ELF-1 (cell line): Measurements from ENCODE around the gene RNU1-3.
"Not testable (repeated sequence)": the region's sequence is repeated elsewhere in the genome, so short reads cannot be mapped to it uniquely, and the experiment has no call there.

ENCODE experiments used
- DNase-seq: peaks from one replicate; pipeline ENCODE4 v3.0.0-alpha.2; 2016; ENCODE audit warnings: low read depth, low spot score

Gene RNU1-3

GRCh38 chr1:16639091-16640031 is 27.4 kb downstream of the RNU1-3 start:
- peak; percentile 37 for DNase-seq

DNA sequence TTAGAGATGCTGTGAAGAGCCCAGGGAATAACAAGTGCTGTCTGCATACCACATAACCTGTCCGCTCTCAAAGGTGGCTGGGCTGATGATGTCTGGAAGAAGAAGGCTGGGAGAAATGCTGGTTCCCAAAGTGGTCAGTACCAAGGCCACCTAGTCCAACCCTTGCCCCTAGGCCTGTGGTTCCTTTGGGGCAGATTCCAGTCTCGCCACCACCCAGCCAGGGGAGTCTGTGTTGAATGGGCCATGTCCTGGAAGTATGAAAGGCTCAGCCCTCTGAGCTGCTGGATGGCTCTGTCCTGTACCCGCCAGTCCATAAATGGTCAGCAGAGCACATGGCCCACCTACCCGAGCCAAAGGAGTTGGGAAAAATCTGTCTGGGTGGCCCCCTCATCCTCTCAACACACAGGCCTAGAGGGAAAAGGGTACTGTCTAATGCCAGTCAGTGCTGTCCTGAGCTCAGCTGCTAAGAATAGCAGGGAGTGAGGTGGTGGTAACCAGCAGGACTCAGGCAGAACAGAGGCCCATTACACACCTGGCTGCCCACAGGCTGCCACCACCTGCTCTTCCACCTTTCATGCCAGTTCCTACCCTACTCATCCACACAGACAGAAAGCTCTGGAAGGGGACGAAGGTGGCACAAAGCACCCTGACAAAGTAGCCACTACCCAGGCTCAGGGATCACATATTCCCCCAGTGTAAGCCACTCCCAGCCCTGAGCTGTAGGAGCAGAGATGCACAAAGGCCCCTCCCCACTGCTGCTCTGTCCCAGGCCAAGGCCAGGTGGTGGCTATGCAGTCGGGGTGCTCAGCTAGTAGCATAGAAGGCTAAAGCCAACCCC is 28.6 kb downstream of the RNU1-3 start:
- DNase-seq, result not testable (repeated sequence)

DNA sequence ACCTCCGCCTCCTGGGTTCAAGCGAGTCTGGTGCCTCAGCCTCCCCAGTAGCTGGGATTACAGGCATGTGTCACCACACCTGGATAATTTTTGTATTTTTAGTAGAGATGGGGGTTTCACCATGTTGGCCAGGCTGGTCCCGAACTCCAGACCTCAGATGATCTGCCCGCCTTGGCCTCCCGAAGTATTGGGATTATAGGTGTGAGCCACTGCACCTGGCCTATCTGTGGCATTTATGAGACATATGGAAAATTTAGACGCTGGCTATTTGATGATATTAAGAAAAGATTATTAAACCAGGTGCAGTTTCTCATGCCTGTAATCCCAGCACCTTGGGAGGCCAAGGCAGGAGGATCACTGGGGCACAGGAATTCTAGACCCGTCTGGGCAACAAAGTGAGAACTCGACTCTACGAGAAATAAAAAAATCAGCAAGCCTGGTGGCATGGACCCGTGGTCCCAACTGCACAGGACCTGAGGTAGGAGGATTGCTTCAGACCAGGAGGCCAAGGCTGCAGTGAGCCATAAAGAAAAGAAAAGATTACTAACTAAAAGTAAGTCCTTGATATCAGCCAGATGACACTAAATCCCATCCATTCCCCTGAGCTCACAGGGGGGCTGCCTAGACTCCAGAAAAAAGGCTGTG is 30.1 kb downstream of the RNU1-3 start:
- DNase-seq, result not testable (repeated sequence)

DNA sequence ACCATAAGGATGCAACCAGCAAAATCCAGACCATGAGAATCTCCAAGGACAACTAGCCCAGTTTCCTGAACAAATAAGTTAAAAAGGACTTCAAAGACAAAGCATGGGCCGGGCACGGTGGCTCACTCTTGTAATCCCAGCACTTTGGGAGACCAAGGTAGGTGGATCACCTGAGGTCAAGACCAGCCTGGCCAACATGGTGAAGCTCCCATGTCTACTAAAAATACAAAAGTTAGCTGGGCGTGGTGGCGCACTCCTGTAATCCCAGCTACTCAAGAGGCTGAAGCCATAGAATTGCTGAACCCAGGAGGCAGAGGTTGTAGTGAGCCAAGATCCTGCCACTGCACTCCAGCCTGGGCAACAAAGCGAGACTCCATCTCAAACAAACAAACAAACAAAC is 30.8 kb downstream of the RNU1-3 start:
- not testable (repeated sequence) for DNase-seq

GRCh38 chr1:16633540-16634282 is 33.0 kb downstream of the RNU1-3 start:
- DNase-seq, result not testable (repeated sequence)

DNA sequence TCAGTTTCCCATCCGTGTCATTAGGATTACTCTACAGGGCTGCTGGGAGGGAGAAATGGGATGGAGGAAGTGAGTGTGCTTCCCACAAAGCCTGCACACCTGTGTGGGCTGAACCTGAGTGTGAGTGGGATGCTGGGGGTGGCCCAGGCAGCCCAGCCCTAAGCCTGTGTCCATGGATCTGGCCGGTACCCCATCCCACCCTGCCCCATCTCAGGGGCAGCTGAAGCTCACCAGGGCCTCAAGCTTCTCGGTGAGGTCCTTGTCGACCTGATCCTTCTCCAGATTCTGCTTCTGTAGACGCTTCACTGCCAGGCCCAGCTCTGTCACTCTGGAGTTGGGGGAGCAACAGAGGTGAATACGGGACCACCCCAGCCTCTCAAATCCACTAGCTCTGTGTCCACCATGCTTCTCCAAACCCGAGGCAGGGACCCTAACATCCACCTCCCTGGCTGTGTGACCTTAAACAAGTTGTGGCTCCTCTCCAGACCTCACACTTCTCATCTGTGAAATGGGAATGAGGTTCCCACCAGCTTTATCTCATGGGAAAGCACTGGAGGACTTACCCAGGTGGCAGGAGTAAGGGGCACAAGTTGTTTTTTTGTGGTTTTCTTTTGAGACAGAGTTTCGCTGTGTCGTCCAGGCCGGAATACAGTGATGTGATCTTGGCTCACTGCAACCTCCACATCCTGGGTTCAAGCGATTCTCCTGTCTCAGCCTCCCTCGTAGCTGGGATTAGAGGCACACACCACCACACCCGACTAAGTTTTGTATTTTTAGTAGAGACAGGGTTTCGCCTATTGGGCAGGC is 34.5 kb downstream of the RNU1-3 start:
- not testable (repeated sequence) for DNase-seq

DNA sequence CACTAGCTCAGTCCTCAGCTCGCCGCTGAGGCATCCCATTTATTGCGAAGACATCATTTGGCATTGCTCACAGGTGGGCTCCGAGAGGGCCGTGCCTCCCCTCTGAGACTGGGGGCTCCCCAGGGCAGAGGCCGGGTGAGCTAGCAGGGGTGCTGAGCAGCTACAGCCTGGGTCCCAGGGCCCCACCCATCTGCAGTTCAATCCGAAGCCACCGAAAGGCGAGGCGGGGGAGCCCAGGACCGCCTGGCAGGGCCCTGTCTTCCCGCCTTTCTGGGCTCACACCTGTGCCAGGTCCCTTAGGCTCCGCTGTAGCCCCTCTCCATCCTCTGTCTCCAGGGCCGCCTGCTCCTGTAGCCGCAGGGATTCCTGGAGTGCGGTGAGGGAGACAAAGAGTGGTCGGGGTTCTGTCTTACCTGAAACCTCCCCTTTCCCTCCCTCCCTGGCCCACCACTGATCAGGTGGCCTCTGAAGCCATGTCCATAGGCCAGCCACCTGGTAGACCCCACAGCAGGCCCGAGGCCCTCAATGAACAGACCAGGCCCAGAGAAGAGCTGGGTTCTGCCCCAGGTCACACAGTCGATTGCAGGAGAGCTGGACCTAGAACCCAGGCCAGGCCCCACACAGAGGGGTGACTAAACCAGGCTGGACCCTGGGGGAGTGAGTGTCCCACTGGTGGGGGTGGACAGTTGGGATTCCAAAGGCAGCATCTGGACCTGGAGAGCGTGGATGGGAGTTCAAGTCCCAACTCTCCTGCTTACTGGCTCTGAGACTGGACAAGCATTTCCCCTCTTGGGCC is 35.3 kb downstream of the RNU1-3 start:
- DNase-seq, result no peak

- no peak for DNase-seq
Measured at GRCh38 chr1:16630661-16631247, 36.0 kb downstream of the RNU1-3 start.

DNA sequence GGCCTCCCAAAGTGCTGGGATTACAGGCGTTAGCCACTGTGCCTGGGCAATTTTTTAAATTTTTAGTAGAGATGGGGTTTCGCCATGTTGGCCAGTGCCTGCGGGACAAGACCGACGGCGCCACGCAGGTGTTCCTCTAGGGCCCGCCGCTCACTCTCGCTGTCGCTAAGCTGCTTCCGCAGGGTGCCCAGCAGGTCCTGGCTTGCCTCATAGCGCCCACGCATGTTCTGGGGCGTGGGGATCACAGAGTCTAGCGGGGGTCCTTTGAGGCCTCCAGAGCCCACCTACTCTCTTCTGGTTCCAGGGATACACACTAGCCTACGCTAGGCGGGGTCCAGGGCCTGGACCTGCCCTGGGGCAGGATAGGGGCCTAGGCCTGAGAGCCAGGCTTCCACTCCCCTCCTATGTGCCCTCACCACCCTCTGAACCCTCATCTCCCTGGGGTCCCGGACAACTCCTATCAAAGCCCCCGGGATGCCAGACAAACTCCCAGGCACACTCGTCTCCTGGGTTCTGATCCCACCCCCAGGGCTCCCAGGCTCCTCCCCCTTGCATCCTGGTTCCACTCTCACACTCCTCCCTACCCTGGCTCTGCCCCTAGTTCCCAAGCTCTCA is 36.7 kb downstream of the RNU1-3 start:
- DNase-seq, result not testable (repeated sequence)

GRCh38 chr1:16628361-16629111 is 38.2 kb downstream of the RNU1-3 start:
- no peak for DNase-seq

DNA sequence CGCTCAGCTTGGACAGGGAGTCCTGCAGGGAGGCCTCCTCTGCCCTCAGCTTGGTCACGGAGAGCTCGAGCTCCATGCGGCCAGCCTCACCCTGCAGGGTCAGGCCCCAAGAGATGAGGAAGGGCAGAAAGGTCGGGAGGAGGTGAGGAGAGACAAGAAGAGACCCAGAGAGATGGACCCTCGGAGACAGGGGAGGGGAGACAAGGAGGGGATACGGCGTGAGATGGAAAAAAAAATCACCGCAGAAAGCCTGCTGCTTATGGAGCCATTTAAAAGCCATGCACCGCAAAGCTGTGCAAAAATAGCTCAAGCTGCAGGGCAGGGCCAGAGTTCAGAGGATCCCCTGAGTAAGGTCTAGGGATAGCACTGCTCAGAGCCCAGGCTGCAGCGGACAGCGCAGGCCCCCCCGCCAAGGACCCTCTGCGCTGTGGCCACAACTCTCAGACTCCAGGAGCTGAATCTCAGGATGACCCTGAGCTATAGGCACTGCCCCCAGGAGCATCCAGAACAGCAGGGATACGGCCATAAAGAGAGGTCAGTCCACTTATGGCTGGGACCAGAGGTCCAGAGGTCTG is 40.3 kb downstream of the RNU1-3 start:
- not testable (repeated sequence) for DNase-seq

- no peak for DNase-seq
Measured at GRCh38 chr1:16625497-16626408, 41.0 kb downstream of the RNU1-3 start.

- not testable (repeated sequence) for DNase-seq
Measured at GRCh38 chr1:16623812-16624719, 42.7 kb downstream of the RNU1-3 start.

DNA sequence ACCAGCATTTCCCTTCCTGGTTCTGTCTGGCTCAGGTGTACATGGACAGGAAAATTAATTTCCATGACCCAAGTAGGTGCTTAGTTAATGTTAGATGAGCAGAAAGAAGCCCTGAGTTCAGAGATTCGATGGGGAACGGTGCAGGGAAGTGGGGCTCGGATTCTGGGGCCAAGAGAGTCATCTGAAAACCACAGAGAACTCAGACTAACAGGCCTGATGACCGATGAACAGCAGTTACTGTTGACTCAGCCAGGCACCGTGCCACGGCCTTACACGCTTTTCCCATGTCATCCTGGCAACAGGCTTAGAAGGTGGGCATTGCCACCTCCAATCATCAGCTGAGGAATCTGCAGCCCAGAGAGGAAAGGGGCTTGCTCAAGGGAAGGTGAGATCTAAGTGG is 43.4 kb downstream of the RNU1-3 start:
- not testable (repeated sequence) for DNase-seq

DNA sequence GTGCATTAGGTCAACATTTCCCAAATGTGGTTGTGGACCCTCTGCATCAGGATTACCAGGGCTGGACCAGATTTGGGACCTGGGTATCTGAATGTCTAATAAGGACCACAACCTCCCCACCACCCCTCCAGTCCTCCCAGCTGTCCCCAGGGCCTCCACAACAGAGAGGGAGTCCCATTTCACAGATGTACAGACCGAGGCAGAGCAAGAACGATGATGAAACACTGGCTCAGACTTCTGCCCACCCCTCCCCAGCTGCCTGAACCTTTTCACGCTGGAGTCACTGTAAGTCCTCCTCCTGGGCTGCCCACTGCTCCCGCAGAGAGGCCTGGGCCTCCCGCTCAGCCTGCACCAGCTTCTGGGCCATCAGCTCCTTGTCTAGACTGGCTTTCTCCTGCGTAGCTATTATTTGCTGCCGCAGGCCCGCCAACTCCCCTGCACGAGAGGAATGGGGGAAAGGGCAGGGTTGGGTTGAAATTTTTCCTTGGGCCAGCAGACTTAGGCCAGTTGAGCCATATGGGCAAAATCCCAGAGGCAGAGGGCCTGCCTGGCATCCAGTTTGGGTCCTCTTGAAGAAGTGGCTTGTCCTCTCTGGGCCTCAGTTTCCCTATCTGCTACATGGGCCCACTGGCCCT is 45.0 kb downstream of the RNU1-3 start:
- not testable (repeated sequence) for DNase-seq
